Spinal cord (tissue), 10 donors: ENCODE measurements around the gene SRPX. TPM values are rescaled to one million over a fixed set of nuclear protein-coding genes. Genes with fewer than 3 reads are reported as not detected.

ENCODE experiments used
- DNase-seq, 6 donors: peaks; one replicate each; pipeline versions ENCODE4 v3.0.0 to v3.0.0-alpha.2; 2013 to 2015; ENCODE audit warnings: low spot score in 6 of 6, low read depth in 4 of 6
- H3K27ac ChIP-seq: one replicate; pipeline ENCODE4 v1.5.1; 2013; ENCODE audit warnings: low read depth, low read length, control low read depth
- H3K27me3 ChIP-seq: one replicate; pipeline ENCODE4 v1.6.1; 2013; ENCODE audit warnings: low read length; ENCODE audit not compliant: control insufficient read depth, insufficient read depth
- H3K36me3 ChIP-seq: one replicate; pipeline ENCODE4 v1.6.1; 2013; ENCODE audit warnings: low read length; ENCODE audit not compliant: control insufficient read depth, insufficient read depth
- H3K4me1 ChIP-seq: one replicate; pipeline ENCODE4 v1.6.1; 2013; ENCODE audit warnings: low read length; ENCODE audit not compliant: control insufficient read depth, insufficient read depth
- H3K4me3 ChIP-seq: one replicate; pipeline ENCODE4 v1.5.1; 2013; ENCODE audit warnings: low read depth, low read length, control low read depth
- H3K9me3 ChIP-seq: one replicate; pipeline ENCODE4 v1.6.1; 2013; ENCODE audit warnings: low read length; ENCODE audit not compliant: control insufficient read depth, insufficient read depth
- WGBS: methylation state at CpG from one replicate; pipeline ENCODE4 v1.1.5; 2013; ENCODE audit warnings: missing lambda C conversion rate; ENCODE audit not compliant: insufficient coverage; 5-methylcytosine and 5-hydroxymethylcytosine counted together
- polyA plus RNA-seq, 2 donors: library from polyadenylated mRNA; unstranded; fragments of 120-200 nt; gene quantifications; one replicate each; pipeline ENCODE4 v1.2.1, GENCODE V29; 2013; ENCODE audit not compliant: insufficient read length in 2 of 2
- total RNA-seq, 2 donors: library from RNA; depleted of rRNA in 1 of 2; stranded (reverse); fragments of 120-200 nt in 1 of 2; fragments of >200 nt in 1 of 2; gene quantifications; one replicate each; pipeline versions ENCODE4 v1.2.3 to v1.2.4, GENCODE V29; 2013 to 2014
- donor health status: healthy.

Gene SRPX
- total and polyA plus RNA-seq, 4 donors = 7.3 to 41.8 (median 25.7) TPM

DNA sequence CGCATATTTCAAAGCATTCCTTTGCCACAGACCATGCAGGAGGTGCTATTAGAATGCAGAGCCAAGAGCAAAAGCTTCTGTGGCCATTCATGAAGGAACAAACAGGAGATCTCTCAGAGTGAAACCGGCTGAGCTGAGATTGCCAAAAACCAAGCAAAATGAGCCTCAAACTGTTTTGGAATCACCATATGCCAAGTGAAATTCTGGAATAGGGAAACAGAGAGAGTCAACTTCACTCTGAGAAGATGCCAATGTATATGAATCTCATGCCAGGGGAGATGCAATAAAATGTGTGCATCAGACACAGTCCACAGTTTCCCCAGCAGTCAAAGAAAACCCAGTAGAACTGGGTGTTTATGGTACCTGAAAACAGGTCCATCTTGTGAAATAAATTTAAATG lies 42.3 kb downstream of the SRPX start:
- Histone ChIP-seq H3K27me3 (peaks cover 8% of the 10 kb centered on the region), H3K27ac (no peak overlapping the region), H3K4me3 (no peak overlapping the region), H3K36me3 (no peaks in the 10 kb centered on the region), H3K4me1 (no peaks in the 10 kb centered on the region), H3K9me3 (no peaks in the 10 kb centered on the region)
- WGBS = 16% methylated on average over 2 of the region's 2 CpGs
- peak in 1 of 6 donors; percentile 85 for DNase-seq

DNA sequence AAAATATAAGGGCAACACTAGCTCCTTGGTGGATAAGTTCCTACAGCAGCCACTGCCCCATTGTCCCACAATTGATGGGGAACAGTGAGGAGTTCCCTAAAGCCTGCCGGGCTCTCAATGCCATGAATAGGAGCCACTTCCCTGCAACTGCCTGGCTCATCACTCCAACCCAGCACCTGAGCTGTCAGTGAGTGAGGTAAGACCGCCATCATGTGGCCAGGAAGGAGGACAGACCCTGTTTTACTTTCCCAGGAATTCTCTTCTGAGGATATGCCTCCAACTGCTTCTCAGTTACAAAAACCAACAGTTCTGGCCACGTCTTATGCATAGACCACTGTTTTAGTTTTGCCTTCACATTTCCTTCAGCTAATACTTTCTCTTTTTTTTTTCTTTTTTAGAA lies 45.5 kb downstream of the SRPX start:
- H3K9me3 ChIP-seq = no peaks in the 10 kb centered on the region
- no peaks in the 10 kb centered on the region for H3K4me1 ChIP-seq
- no peaks in the 10 kb centered on the region for H3K36me3 ChIP-seq
- 24% methylated on average over 2 of the region's 3 CpGs for WGBS
- H3K27ac ChIP-seq = no peak overlapping the region
- DNase-seq = peak in 4 of 6 donors; percentile 19 to 87 (median 46)
- no peak overlapping the region for H3K4me3 ChIP-seq
- H3K27me3 ChIP-seq = peaks cover 15% of the 10 kb centered on the region

DNA sequence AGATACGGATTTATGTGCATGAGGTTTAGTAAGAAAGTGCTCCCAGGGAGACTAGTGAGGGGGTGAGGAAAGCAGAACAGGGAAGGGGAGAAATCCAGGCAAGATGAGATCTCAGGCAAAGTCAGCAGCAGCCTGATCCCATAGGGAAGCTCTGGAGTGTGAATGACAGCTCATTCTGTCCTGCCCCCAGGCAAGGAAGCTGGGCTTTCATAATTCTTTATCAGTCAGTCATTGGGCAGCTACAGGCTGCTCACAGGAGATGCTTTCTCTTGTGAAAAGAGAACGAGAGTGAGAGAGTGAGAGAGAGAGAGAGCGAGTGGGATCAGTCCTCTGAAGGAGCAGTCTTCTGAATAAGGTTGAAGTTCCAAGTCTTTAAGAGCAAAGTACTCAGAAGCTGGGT lies 48.1 kb downstream of the SRPX start:
- no peaks in the 10 kb centered on the region for H3K36me3 ChIP-seq
- no peak overlapping the region for H3K27ac ChIP-seq
- H3K4me3 ChIP-seq = no peak overlapping the region
- WGBS = 75% methylated on average over 3 of the region's 3 CpGs
- DNase-seq = no peak
- H3K4me1 ChIP-seq = no peaks in the 10 kb centered on the region
- H3K27me3 ChIP-seq = peaks cover 19% of the 10 kb centered on the region
- H3K9me3 ChIP-seq = no peaks in the 10 kb centered on the region

DNA sequence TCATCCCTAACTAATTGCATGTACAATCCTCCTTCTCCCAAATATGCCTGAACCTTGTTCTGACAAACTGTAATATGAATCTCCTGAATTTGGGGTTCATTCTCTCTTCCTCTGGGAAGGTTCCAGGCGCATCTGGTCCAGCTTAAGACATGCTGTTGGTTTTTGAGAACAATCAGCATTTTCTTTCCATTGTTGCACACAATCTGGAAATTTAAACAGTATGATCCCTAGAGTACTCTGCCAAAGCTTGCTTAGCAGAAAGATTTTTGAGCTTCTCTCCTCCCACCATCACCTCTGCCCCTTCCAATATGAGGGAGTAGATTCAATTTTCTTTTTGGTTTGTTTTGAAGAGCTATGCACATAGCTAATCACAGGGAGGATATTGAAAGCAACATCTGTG lies 50.1 kb downstream of the SRPX start:
- H3K27me3 ChIP-seq = peaks cover 19% of the 10 kb centered on the region
- H3K9me3 ChIP-seq = no peaks in the 10 kb centered on the region
- H3K4me3 ChIP-seq = no peak overlapping the region
- no peak for DNase-seq
- H3K27ac ChIP-seq = no peak overlapping the region
- 60% methylated on average over 1 of the region's 1 CpG for WGBS
- no peaks in the 10 kb centered on the region for H3K4me1 ChIP-seq
- no peaks in the 10 kb centered on the region for H3K36me3 ChIP-seq

DNA sequence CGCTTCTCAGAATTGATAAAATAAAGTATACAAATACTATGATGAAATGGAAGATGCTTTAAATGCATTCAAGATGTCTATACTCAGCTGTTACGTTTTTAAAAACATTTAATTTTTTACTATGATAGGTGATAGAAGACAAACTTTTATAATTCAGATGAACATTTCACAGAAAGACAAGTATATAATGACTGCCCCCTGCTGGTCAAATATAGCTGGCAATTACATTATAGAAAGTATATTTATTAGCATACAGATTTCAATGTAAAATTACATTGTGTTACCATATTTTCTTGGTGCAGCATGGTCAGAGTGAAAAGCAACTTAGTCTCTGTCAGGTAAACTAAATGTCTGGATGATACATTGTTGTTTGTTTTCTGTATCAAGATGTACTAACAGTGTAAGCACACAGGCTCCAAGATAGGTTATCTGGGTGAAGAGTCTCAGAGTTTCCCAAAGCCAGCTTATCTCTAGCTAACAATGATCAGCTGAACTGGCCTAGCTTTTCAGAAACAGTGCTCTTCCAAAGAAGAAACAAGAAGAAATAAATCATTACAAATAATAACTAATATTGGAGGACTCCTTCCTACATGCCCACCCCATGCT lies 54.1 kb downstream of the SRPX start:
- peak in 4 of 6 donors; percentile 12 to 79 (median 34) for DNase-seq
- H3K9me3 ChIP-seq = no peaks in the 10 kb centered on the region
- H3K27me3 ChIP-seq = peaks cover 10% of the 10 kb centered on the region
- no peaks in the 10 kb centered on the region for H3K36me3 ChIP-seq
- no peaks in the 10 kb centered on the region for H3K4me1 ChIP-seq
- no CpG with 5 or more reads among the region's 2 CpGs for WGBS
- H3K4me3 ChIP-seq = no peak overlapping the region
- H3K27ac ChIP-seq = no peak overlapping the region

DNA sequence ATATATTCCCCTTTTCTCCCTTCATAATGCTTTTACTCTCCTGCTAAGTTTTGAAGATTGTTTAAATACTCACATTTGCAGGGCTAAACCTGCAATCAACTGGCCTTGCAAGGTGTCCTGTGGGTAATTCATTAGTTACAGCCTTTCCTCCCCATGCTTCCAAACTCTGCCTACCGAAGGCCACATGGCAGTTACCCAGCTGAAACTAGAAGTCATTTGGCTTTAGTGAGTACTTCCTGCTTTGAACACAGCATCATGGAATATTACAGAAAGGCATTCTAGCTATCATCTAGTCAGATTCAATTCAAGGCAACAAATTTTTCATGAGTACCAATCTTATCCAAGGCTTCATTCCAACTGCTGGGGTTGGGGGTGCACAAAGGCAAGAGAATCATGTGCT lies 55.6 kb downstream of the SRPX start:
- DNase-seq = no peak
- Histone ChIP-seq H3K27ac (no peak overlapping the region), H3K9me3 (no peaks in the 10 kb centered on the region), H3K4me3 (no peak overlapping the region), H3K4me1 (no peaks in the 10 kb centered on the region), H3K36me3 (no peaks in the 10 kb centered on the region), H3K27me3 (peaks cover 7% of the 10 kb centered on the region)
- 100% methylated on average over 1 of the region's 1 CpG for WGBS

DNA sequence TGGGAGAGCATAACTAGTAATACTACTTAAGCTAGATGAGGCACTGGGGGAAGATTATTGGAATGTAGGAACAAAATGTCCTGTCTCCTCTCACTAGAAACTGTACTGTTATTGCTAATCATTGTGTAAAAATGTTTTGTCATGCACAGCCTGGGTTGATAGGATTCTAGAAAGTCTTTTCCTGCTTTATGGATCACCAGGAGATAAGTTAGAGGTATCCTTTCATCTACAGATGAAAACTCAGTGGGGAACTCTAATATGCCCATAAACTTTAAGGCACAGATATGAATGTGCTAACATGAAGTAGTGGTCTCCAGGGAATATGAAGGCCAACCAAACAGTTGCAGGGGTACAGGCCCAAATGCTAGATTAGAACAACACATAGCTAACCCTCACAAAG lies 57.5 kb downstream of the SRPX start:
- Histone ChIP-seq H3K4me1 (no peaks in the 10 kb centered on the region), H3K27me3 (peaks cover 1% of the 10 kb centered on the region)

DNA sequence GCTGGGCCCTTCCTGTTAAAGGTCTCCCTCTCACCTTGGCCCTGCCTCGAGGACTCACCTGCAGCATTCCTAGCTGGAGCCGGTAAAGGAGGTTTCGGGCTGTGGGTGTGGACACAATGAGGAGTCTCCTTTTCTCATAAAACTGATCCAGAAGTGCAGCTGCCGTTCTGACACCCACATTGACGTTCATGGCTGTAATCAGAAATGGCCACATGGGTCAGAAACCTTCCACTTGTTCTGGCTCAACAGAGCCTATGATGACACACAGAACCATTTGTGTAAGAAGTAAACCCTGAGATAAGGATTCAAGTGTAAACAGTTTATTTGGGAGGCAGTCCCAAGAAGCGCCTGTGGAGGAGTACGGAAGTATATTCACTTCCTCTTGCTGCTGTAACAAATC lies 63.8 kb downstream of the SRPX start:
- WGBS = 92% methylated on average over 4 of the region's 7 CpGs
- no peak overlapping the region for H3K27ac ChIP-seq

More for the DNA sequence above, 57.5 kb downstream of the SRPX start:
- Histone ChIP-seq H3K9me3 (no peaks in the 10 kb centered on the region), H3K36me3 (no peaks in the 10 kb centered on the region), H3K27ac (no peak overlapping the region), H3K4me3 (no peak overlapping the region)
- no peak for DNase-seq

DNA sequence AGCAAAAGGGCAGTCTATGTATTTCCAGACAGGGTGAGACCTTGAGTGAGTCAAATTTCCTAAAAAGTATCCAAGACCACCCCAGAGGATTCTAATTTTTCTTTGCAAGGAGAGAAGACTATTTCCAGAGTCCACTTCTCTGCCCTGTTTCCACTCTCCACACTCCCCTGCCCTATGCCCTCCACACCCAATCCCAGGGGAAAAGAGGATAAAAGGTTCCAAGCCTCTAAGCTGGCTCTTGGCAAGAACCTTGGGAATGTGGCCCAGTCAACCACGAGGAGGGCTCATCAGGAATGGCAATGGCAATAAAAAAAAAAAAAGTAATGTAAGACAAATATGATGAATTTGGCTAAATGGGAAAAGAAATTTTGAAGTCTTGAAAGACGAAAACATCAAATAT lies 65.9 kb downstream of the SRPX start:
- Histone ChIP-seq H3K27ac (no peak overlapping the region), H3K4me1 (no peaks in the 10 kb centered on the region), H3K9me3 (no peaks in the 10 kb centered on the region), H3K4me3 (no peak overlapping the region), H3K27me3 (peaks cover 3% of the 10 kb centered on the region), H3K36me3 (no peaks in the 10 kb centered on the region)
- no peak for DNase-seq
- no CpG with 5 or more reads among the region's 2 CpGs for WGBS

More for the DNA sequence above, 63.8 kb downstream of the SRPX start:
- DNase-seq = no peak
- Histone ChIP-seq H3K36me3 (no peaks in the 10 kb centered on the region), H3K27me3 (peaks cover 3% of the 10 kb centered on the region), H3K9me3 (no peaks in the 10 kb centered on the region), H3K4me3 (no peak overlapping the region), H3K4me1 (no peaks in the 10 kb centered on the region)

DNA sequence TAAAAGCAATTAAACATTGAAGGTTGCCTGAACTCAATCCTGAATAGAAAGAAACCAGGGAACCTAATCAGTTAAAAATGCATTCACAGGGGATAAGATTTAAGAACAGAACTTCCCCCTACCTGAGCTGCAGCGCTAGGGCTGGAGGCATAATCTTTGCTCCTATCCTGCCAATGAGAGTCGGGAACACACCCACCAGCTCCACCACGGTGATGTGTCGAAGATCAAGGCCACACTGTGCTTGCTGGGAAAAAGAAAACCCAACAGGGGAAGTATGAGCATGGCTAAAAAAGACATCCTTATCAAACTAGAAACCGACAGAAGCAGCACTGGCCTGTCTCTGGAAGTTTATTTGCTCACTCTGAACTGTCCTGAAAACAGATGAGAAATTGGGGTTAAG lies 66.3 kb downstream of the SRPX start:
- Histone ChIP-seq H3K4me3 (no peak overlapping the region), H3K36me3 (no peaks in the 10 kb centered on the region), H3K27ac (no peak overlapping the region), H3K4me1 (no peaks in the 10 kb centered on the region), H3K27me3 (peaks cover 3% of the 10 kb centered on the region), H3K9me3 (no peaks in the 10 kb centered on the region)
- WGBS = no CpG with 5 or more reads among the region's 5 CpGs
- DNase-seq = no peak
